ENCODE measurements around the gene APRT. TPM values are rescaled to one million over a fixed set of nuclear protein-coding genes. Genes with fewer than 3 reads are reported as not detected.
A peak's percentile ranks its signal among the peaks of the same experiment; 100 is the strongest.

APRT gene
- total and polyA plus RNA-seq, 2 of the 4 experiments (the other 2 are of a cell fraction), result 40.5 to 157 TPM

GRCh38 chr16:88773812-88774291, 37.9 kb downstream of the APRT start:
- H2BK5ac ChIP-seq (ENCODE audit: low read depth, low read length, poor library complexity, severe bottlenecking), result peak overlapping the region; percentile 85
- ChIA-PET CTCF (interaction anchor here (0.7 to 1.5 kb wide), 4 partner anchors 8 to 36 kb away, joined by 3 read pairs; no protein-coding TSS in a partner anchor), POLR2A (ENCODE audit: unreplicated experiment) (interaction anchor here (0.9 to 1.0 kb wide), 2 partner anchors 8 to 15 kb away, joined by 3 read pairs; no protein-coding TSS in a partner anchor)
- no peak overlapping the region for H2BK15ac ChIP-seq (ENCODE audit: low read depth, low read length)
- peak overlapping the region; percentile 20; the same call in 1 of the 2 replicates for H3K4me3 ChIP-seq (ENCODE audit: insufficient read depth, low read depth, low read length)
- H3K14ac ChIP-seq (replicated peaks; ENCODE audit: low read depth, low read length), result peak overlapping the region; percentile 58; the same call in 1 of the 2 replicates
- H4K5ac ChIP-seq (ENCODE audit: low read depth, low read length), result no peak overlapping the region
- H2AK5ac ChIP-seq (ENCODE audit: low read depth, low read length), result peak overlapping the region; percentile 42; the same call in 1 of the 2 replicates
- H3K9me3 ChIP-seq (ENCODE audit: control insufficient read depth, insufficient read depth, low read length), result no peaks in the 10 kb centered on the region
- H2AFZ ChIP-seq (replicated peaks; ENCODE audit: low read length, poor library complexity), result peak overlapping the region; percentile 54
- H3K27ac ChIP-seq (ENCODE audit: insufficient read depth, low read length), result peak overlapping the region; percentile 81
- no peak for TF ChIP-seq CEBPB (IDR thresholded peaks at IDR 0.05; ENCODE audit: low read depth, low read length)
- TF ChIP-seq POLR2A (IDR thresholded peaks at IDR 0.05; ENCODE audit: low read depth, low read length), result peak; percentile 47; the same call in 1 of the 2 replicates
- no peak for TF ChIP-seq CHD1 (IDR thresholded peaks at IDR 0.05; ENCODE audit: low read depth, low read length)
- TF ChIP-seq FOS (IDR thresholded peaks at IDR 0.05; ENCODE audit: low read depth, low read length), result 0 out of 2 replicates have a peak, but pooled peaks have one; percentile 14
- peak; percentile 30; the same call in 1 of the 2 replicates for TF ChIP-seq BHLHE40 (IDR thresholded peaks at IDR 0.05; ENCODE audit: low read depth, low read length)
- TF ChIP-seq MAZ (IDR thresholded peaks at IDR 0.05; ENCODE audit: borderline replicate concordance, low read depth, low read length), result no peak
- TF ChIP-seq MXI1 (IDR thresholded peaks at IDR 0.05; ENCODE audit: borderline replicate concordance, low read depth, low read length), result peak; percentile 52; the same call in 1 of the 2 replicates
- peaks cover 23% of the 10 kb centered on the region for H3K9me1 ChIP-seq (ENCODE audit: insufficient read depth, low read length)
- dilution Hi-C loops (cut with HindIII; ENCODE audit: low sequenced_read_pairs, unreplicated experiment), result no loop called here
- H4K20me1 ChIP-seq (ENCODE audit: insufficient read depth, low read length), result peaks cover 93% of the 10 kb centered on the region
- H2BK20ac ChIP-seq (ENCODE audit: low read depth, low read length), result peak overlapping the region; percentile 54; the same call in 1 of the 2 replicates
- peak overlapping the region; percentile 25; the same call in 1 of the 2 replicates for H3K18ac ChIP-seq (ENCODE audit: low read depth, low read length)
- H3K4me1 ChIP-seq (ENCODE audit: control insufficient read depth, insufficient read depth, low read length), result peaks cover 52% of the 10 kb centered on the region
- intact Hi-C loops (cut with micrococcal nuclease), result no loop called here
- peak overlapping the region in 1 of 2 experiments; percentile 54; a peak in 1 of 4 replicates for H4K8ac ChIP-seq (ENCODE audit: low read depth in 2 of 2, low read length in 2 of 2)
- H3K79me1 ChIP-seq (ENCODE audit: low read depth in 1 of 2, low read length in 2 of 2), result peaks cover 14 to 69% of the 10 kb centered on the region in 2 experiments
- no peak overlapping the region for H3K23ac ChIP-seq (ENCODE audit: low read depth, low read length)
- peak overlapping the region; percentile 48 for H3K9ac ChIP-seq (ENCODE audit: low read depth, low read length)
- peak; percentile 93 for DNase-seq
- peak overlapping the region; percentile 48; the same call in 1 of the 2 replicates for H2BK120ac ChIP-seq (ENCODE audit: low read depth, low read length)
- H3K4me2 ChIP-seq (ENCODE audit: low read depth, low read length), result peak overlapping the region; percentile 69
- peak overlapping the region; percentile 26 for H4K91ac ChIP-seq (ENCODE audit: insufficient read depth, low read depth, low read length)
- H3K36me3 ChIP-seq (ENCODE audit: control insufficient read depth, insufficient read depth, low read length), result peaks cover 3% of the 10 kb centered on the region; the same call in 1 of the 2 replicates
- in situ Hi-C loops (cut with MboI; ENCODE audit: low sequenced_read_pairs), result no loop called here
- H3K27me3 ChIP-seq (ENCODE audit: control insufficient read depth, insufficient read depth, low read length), result no peaks in the 10 kb centered on the region
- peak; percentile 67 for ATAC-seq (ENCODE audit: low read depth)
- 0% methylated on average over 1 of the region's 12 CpGs; no CpG with 5 or more reads in 1 of the 2 experiments for WGBS, 2 experiments (ENCODE audit: extremely low coverage in 2 of 2, insufficient read length in 1 of 2)
- peak overlapping the region; percentile 94 for H2AK9ac ChIP-seq (replicated peaks; ENCODE audit: low read depth, low read length, poor library complexity)
- BruUV-seq (replicated peaks), result no TSS peak
- 0 out of 2 replicates have a peak overlapping the region, but pooled peaks have one; percentile 26 for H3K56ac ChIP-seq (ENCODE audit: extremely low read depth, insufficient read depth, low read length)
- peak overlapping the region; percentile 71 for H3K4ac ChIP-seq (ENCODE audit: low read depth, low read length)

Data from IMR-90 (cell line).